Limb (tissue), 2 donors: ENCODE data around the gene BAK1.

Experiments
- DNase-seq, 2 donors: peaks; one replicate each; pipeline ENCODE4 v3.0.0-alpha.2; 2016; ENCODE audit errors: extremely low spot score in 2 of 2

The BAK1 gene

GRCh38 chr6:33587529-33587928, 7.5 kb upstream of the BAK1 start:
- no peak for DNase-seq

GRCh38 chr6:33586108-33586640, 6.1 kb upstream of the BAK1 start:
- no peak for DNase-seq

DNA sequence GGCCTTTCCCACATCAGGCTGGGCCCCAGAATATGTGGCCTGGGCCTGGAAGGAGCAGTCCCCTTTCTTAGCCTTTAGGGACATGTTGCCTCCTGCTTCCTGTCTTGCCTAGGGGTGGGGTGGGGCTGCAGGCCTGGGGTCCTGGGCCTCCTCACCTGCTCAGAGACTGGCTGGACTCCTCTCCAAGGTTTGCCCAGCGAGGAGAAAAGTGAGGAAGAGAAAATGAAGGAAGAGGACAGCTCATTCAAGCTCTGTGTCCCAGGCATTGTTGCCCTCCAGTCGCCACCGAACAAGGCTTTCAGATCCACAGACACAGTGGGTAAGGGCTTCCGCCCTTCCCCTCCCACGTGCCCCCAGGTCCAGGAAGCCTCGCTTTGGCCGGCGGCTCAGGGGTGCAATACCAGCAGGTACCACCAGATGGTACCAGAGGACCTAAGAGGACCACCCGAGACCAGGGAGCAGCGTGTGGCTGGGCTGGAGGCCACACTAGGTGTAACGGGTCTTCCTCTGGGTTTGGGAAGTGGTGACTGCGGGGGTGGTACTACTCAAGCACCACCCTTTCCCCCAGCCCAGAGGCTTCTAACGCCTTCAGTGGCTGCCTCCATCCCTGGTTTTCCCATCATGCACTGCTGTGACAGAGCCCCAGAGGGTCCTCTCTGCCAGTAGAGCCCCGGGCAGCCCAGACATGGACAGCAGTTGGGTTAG, 5.5 kb upstream of the BAK1 start:
- DNase-seq, result peak; percentile 76 to 89

GRCh38 chr6:33584700-33585402, 4.8 kb upstream of the BAK1 start:
- no peak for DNase-seq

GRCh38 chr6:33583591-33584155, 3.6 kb upstream of the BAK1 start:
- DNase-seq, result no peak

DNA sequence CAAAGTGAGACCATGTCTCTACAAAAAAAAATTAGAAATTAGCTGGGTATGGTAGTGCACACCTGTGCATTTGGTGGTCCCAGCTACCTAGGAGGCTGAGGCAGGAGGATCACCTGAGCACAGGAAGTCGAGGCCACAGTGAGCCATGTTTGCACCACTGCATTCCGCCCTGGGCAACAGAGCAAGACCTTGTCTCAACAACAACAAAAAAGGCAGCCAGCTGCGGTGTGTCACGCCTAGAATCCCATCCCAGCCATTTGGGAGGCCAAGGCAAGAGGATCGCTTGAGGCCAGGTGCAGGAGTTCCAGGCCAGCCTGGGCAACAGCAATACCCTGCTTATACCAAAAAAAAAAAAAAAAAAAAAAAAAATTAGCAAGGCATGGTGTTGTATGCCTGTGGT, 1.1 kb upstream of the BAK1 start:
- no peak for DNase-seq

DNA sequence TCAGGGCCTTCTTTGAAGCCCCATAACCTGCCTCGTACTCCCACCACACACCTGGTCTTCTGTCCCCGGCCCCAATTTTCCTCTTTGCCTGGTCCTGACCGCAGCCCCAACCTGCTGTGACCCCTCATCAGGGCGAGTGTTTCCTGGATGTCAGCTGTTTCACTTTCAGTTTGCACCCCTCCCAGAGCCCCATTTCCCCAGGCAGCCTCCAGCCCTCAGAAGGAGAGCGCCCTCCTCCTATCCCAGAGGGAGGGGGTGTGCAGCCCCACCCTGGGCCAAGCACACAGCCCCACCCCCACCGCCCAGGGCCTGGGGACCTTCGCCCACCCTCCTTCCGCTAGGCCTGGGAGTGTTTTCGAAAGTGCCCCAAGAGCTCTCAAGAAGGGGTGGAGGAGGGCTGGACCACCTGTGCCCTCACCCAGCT, 1.5 kb downstream of the BAK1 start:
- no peak for DNase-seq

- DNase-seq, result no peak
These were observed 1.9 kb downstream of the BAK1 start for GRCh38 chr6:33578164-33578563.

- DNase-seq, result no peak
These were observed 2.4 kb downstream of the BAK1 start for GRCh38 chr6:33577718-33578117.

GRCh38 chr6:33577106-33577535, 3.0 kb downstream of the BAK1 start:
- no peak for DNase-seq

GRCh38 chr6:33576668-33577067, 3.4 kb downstream of the BAK1 start:
- no peak for DNase-seq

GRCh38 chr6:33575211-33575610, 4.9 kb downstream of the BAK1 start:
- DNase-seq, result no peak

- no peak for DNase-seq
These were observed 8.3 kb downstream of the BAK1 start for GRCh38 chr6:33571637-33572316.

- peak; percentile 84 to 88 for DNase-seq
These were observed 9.1 kb downstream of the BAK1 start for GRCh38 chr6:33570806-33571636.

DNA sequence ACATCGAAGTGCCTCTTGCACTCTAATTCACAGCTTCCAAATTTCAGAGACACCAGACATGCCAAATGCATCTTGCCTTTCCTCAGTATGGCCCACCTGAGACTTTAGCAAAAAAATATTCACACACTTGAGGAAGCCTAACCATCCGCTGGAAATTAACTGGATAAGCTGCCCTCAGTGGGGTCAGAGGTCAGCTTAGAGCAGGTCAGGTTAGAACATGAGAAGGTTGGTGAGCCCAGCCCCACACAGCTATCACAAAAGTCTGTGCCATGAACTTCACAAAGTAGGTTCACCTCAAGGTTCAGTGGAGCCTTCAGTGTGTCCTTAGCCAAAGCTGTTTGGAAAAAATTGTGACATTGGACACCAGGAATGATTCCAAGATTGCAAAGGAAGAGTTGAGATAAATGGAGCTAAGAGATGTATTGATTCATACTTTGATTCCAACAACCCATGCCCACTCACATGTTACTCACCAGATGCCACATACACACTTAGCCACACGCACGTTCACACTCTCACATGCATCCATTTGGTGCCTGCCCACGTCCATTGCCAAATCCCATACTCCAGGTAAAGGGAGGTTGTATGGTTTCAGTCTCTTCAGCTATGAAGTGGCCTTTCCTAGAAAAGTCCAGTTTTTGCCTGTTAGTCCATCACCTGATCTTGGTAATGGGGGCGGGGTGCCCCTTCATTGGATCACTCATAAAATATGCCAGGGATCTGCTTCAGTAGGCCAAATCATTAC, 11.1 kb downstream of the BAK1 start:
- DNase-seq, result no peak

DNA sequence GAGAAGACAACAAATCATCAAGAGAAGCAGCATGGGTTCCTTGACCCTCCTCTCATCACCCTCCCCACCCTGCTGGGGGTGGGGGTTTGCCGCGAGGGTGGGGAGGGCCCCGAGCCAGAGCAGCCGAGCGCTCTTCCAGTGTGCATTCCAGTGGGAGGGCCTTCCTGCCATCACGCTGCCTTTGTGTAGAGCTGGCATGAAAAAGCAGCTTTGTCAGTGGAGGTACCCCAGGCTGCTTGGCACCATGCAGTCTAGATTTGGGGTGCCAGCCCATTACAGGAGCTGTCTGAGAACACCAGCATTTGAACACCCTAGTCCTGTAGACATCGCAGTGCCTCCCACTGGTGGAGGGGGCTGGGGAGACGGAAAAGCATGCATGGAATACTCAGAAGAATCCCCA, 12.2 kb downstream of the BAK1 start:
- no peak for DNase-seq

- DNase-seq, result no peak
These were observed 13.6 kb downstream of the BAK1 start for GRCh38 chr6:33566182-33567084.

DNA sequence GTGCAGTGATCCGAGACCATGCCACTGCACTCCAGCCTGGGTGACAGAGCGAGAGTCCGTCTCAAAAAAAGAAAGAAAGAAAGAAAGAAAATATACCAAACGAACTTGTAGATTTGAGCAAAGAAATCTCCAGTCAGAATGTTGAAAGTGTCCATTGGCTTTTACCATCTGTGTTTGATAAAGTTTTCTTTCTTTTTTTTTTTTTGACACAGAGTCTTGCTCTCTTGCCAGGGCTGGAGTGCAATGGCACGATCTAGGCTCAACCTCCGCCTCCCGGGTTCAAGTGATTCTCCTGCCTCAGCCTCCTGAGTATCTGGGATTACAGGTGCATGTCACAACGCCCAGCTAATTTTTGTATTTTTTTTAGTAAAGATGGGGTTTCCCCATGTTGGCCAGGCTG, 21.3 kb downstream of the BAK1 start:
- no peak for DNase-seq

DNA sequence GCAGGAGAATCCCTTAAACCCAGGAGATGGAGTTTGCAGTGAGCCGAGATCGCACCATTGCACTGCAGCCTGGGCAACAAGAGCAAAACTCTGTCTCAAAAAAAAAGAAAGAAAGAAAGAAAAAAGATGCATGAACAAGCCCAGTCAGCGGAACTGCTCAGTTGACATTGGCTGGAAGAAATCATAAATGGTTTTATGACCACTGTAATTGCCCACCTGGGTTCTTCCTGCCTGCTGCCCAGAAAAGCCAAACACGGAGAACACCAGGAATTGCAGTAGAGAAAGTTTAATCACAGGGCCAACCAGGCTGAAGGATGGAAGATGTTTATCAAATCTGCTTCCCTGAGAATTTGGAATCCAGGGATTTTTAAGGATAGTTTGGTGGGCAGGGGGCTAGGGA, 22.7 kb downstream of the BAK1 start:
- no peak for DNase-seq
